SK-N-SH (cell line): ENCODE results near the gene COMT. TPM values are rescaled to one million over a fixed set of nuclear protein-coding genes. Genes with fewer than 3 reads are reported as not detected.

Experiments
- CTCF ChIA-PET: fragments of 300-600, 350-600 bp; formaldehyde crosslinking; extraction: SDS; loops from one replicate; lab custom pipeline; 2021; lab: Yijun Ruan, JAX
- POLR2A ChIA-PET: fragments of 350-600 bp; sonication (Branson Sonifier 250); formaldehyde crosslinking; extraction: SDS; loops from one replicate; lab custom pipeline; 2020; ENCODE audit warnings: antibody characterized with exemption, inconsistent platforms; lab: Yijun Ruan, JAX
- DNase-seq: peaks from one replicate; pipeline ENCODE4 v3.0.0; 2012
- H2AFZ ChIP-seq: fragments of 200-600 bp; sonication (generic); 2 replicates; pipeline ENCODE4 v1.8.1; 2016; ENCODE audit warnings: antibody characterized with exemption, mild to moderate bottlenecking, low read depth
- H3F3A ChIP-seq: fragments of 200-600 bp; sonication (generic); replicated peaks from 2 replicates; pipeline ENCODE3; 2016; ENCODE audit warnings: antibody characterized with exemption, mild to moderate bottlenecking; ENCODE audit not compliant: insufficient read depth
- H3K27ac ChIP-seq, 2 experiments: fragments of 200-500 bp in 1 of 2; fragments of 200-600 bp in 1 of 2; sonication (Bioruptor generic) in 1 of 2; sonication (generic), shearing (Covaris generic) in 1 of 2; 2 replicates each; pipeline versions ENCODE4 v1.5.1 to v1.6.1; 2014 to 2016; ENCODE audit warnings: low read depth in 2 of 2, inconsistent platforms in 1 of 2, low read length in 1 of 2, mild to moderate bottlenecking in 1 of 2, mixed read lengths in 1 of 2
- H3K27me3 ChIP-seq: fragments of 200-600 bp; sonication (generic), shearing (Covaris generic); 2 replicates; pipeline ENCODE4 v1.6.1; 2016; ENCODE audit warnings: mixed run types; ENCODE audit not compliant: insufficient read depth
- H3K36me3 ChIP-seq, 2 experiments: fragments of 200-500 bp in 1 of 2; fragments of 200-600 bp in 1 of 2; sonication (Bioruptor generic) in 1 of 2; sonication (generic) in 1 of 2; replicated peaks in 1 of 2; 2 replicates each; pipeline versions ENCODE3 to v1.5.1; 2014 to 2016; ENCODE audit warnings: low read length in 1 of 2, mild to moderate bottlenecking in 1 of 2; ENCODE audit not compliant: insufficient read depth in 2 of 2, control insufficient read depth in 1 of 2
- H3K4me1 ChIP-seq, 2 experiments: fragments of 200-500 bp in 1 of 2; fragments of 200-600 bp in 1 of 2; sonication (Bioruptor generic) in 1 of 2; sonication (generic), shearing (Covaris generic) in 1 of 2; 2 replicates each; pipeline versions ENCODE4 v1.5.1 to v1.6.1; 2014 to 2016; ENCODE audit warnings: low read depth in 1 of 2, low read length in 1 of 2, mixed run types in 1 of 2; ENCODE audit not compliant: insufficient read depth in 2 of 2, control insufficient read depth in 1 of 2
- H3K4me2 ChIP-seq: fragments of 200-600 bp; sonication (generic), shearing (Covaris generic); 2 replicates; pipeline ENCODE4 v1.6.1; 2017; ENCODE audit warnings: mixed run types
- H3K4me3 ChIP-seq, 2 experiments: fragments of 200-500 bp in 1 of 2; fragments of 200-600 bp in 1 of 2; sonication (Bioruptor generic) in 1 of 2; sonication (generic), shearing (Covaris generic) in 1 of 2; 2 replicates each; pipeline versions ENCODE4 v1.5.1 to v1.8.1; 2014 to 2016; ENCODE audit warnings: low read depth in 2 of 2, inconsistent platforms in 1 of 2, low read length in 1 of 2, mild to moderate bottlenecking in 1 of 2, mixed read lengths in 1 of 2, moderate library complexity in 1 of 2
- H3K79me2 ChIP-seq: fragments of 200-600 bp; sonication (generic); 2 replicates; pipeline ENCODE4 v1.8.1; 2017; ENCODE audit warnings: mild to moderate bottlenecking; ENCODE audit not compliant: insufficient read depth
- H3K9ac ChIP-seq: fragments of 200-600 bp; sonication (generic); 2 replicates; pipeline ENCODE4 v1.6.1; 2017; ENCODE audit warnings: mixed run types
- H3K9me2 ChIP-seq: fragments of 200-600 bp; sonication (generic); 2 replicates; pipeline ENCODE4 v1.6.1; 2017; ENCODE audit warnings: mixed run types
- H3K9me3 ChIP-seq: fragments of 200-600 bp; sonication (generic); 2 replicates; pipeline ENCODE4 v1.6.1; 2017; ENCODE audit warnings: mixed run types, mild to moderate bottlenecking, moderate library complexity
- H4K20me1 ChIP-seq: fragments of 200-600 bp; sonication (generic); 2 replicates; pipeline ENCODE4 v1.6.1; 2017; ENCODE audit warnings: mild to moderate bottlenecking, mixed run types; ENCODE audit not compliant: insufficient read depth
- EZH2phosphoT487 ChIP-seq: fragments of 200-600 bp; sonication (generic); IDR thresholded peaks from 2 replicates; pipeline ENCODE4 v1.6.1; 2017; ENCODE audit warnings: low read depth, mixed run types, mild to moderate bottlenecking, antibody characterized with exemption, moderate library complexity, borderline replicate concordance
- FOSL2 ChIP-seq: IDR thresholded peaks from 2 replicates; pipeline ENCODE4 v1.4.0; 2012; ENCODE audit warnings: low read depth, mild to moderate bottlenecking, moderate library complexity, borderline replicate concordance
- NFIC ChIP-seq: IDR thresholded peaks from 2 replicates; pipeline ENCODE4 v1.4.0; 2012; ENCODE audit warnings: borderline replicate concordance
- RCOR1 ChIP-seq: fragments of 150-350 bp; IDR thresholded peaks from 2 replicates; pipeline ENCODE4 v1.6.1; 2017; ENCODE audit warnings: antibody characterized with exemption, low read length
- RFX5 ChIP-seq: IDR thresholded peaks from 2 replicates; pipeline ENCODE4 v1.6.1; 2012; ENCODE audit warnings: mild to moderate bottlenecking, improper control_type of control experiment, low read length
- TAF1 ChIP-seq: IDR thresholded peaks from 2 replicates; pipeline ENCODE4 v1.6.1; 2012; ENCODE audit warnings: low read depth, mild to moderate bottlenecking, low read length, moderate library complexity, borderline replicate concordance
- TEAD4 ChIP-seq: IDR thresholded peaks from 2 replicates; pipeline ENCODE4 v1.4.0; 2012; ENCODE audit warnings: mild to moderate bottlenecking, borderline replicate concordance; ENCODE audit not compliant: insufficient read depth
- YY1 ChIP-seq: IDR thresholded peaks from 2 replicates; pipeline ENCODE4 v1.4.0; 2012; ENCODE audit warnings: low read depth, mild to moderate bottlenecking
- WGBS: methylation state at CpG from one replicate; pipeline ENCODE4 v1.1.6; 2017; ENCODE audit warnings: low lambda C conversion rate; 5-methylcytosine and 5-hydroxymethylcytosine counted together
- polyA plus RNA-seq, 3 experiments: library from polyadenylated mRNA; depleted of rRNA; stranded (reverse); fragments of >200 nt; gene quantifications; 2 replicates each; pipeline ENCODE4 v1.2.3, GENCODE V29; 2012
- TF ChIP-seq, protein P1 (sequence below): fragments of 150-350 bp; IDR thresholded peaks from 2 replicates; pipeline ENCODE4 v1.6.1; 2016; ENCODE audit warnings: mild to moderate bottlenecking, low read depth, low read length
- TF ChIP-seq, protein P2 (sequence below): IDR thresholded peaks from 2 replicates; pipeline ENCODE4; 2012
- TF ChIP-seq, protein P3 (sequence below): IDR thresholded peaks from 2 replicates; pipeline ENCODE4 v1.4.0; 2012; ENCODE audit warnings: low read depth
- TF ChIP-seq, protein P4 (sequence below): IDR thresholded peaks from 2 replicates; pipeline ENCODE4 v1.4.0; 2012; ENCODE audit warnings: low read depth, borderline replicate concordance

The COMT gene
- polyA plus RNA-seq, 1 of the 3 experiments (the other 2 are of a cell fraction) = 343 TPM

DNA sequence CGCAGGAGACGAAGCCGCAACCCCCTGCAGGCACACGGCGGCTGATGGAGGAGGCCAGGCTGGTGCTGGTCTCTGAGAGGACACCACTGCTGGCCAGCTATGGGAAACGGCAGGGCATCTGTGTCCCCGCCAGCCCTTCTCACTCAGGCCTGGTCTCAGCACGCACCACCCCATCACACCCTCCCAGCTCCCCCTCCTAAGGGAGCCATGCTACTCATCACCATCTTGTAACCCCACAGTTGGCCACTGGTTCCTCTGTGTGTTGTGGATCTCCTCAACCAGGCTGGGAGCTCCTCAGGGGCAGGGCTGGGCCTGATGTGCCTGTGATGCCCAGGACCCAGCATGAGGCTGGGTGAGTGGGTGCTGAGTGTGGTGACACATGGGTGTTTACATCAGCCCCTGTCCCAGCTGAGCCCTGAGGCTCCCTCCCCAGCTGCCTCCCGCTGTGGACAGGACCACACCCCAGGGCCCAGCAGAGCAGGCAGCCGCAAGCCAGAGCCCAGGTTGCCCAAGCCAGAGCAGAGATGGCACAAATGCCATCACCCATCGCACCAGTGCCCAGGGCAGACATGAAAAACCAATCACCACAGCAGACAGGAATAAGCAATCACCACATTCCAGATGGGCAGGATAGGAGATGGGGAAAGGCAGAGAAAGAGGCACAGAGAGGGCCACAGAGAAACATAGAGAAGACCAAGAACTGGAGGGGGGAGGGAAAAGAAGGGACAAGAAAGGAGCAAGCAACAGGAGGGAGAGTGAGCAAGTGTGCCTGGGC, 66.8 kb downstream of the COMT start:
- Histone ChIP-seq H3K9me3 (peaks cover 15% of the 10 kb centered on the region; the same call in 1 of the 2 replicates), H3K4me2 (no peak overlapping the region), H2AFZ (no peak overlapping the region), H3K79me2 (no peaks in the 10 kb centered on the region), H3K27ac (peak overlapping the region in 1 of 2 experiments; percentile 99; a peak in 2 of 4 replicates), H3K9ac (no peak overlapping the region), H3K4me1 (peaks cover 0 to 65% of the 10 kb centered on the region in 2 experiments; a peak in 2 of 4 replicates), H3K27me3 (no peaks in the 10 kb centered on the region), H4K20me1 (no peaks in the 10 kb centered on the region), H3F3A (no peaks in the 10 kb centered on the region), H3K9me2 (no peaks in the 10 kb centered on the region), H3K36me3 (peaks cover 0 to 10% of the 10 kb centered on the region in 2 experiments), H3K4me3 (no peak overlapping the region)
- ChIA-PET CTCF (interaction anchor here (1.5 to 8.9 kb wide), 5 partner anchors 11 to 40 kb away, joined by 3 to 501 read pairs (median 70); partner anchors contain the start of gene TANGO2), POLR2A (interaction anchor here (1.3 to 2.6 kb wide), 3 partner anchors 10 to 22 kb away, joined by 6 to 10 read pairs (median 9); no protein-coding TSS in a partner anchor)
- DNase-seq = peak; percentile 53
- WGBS = 92% methylated on average over 6 of the region's 11 CpGs
- TF ChIP-seq RFX5 = no peak
- no peak for TF ChIP-seq YY1
- TF ChIP-seq TEAD4 = no peak
- TF ChIP-seq EZH2phosphoT487 = no peak
- TF ChIP-seq, protein P1, sequence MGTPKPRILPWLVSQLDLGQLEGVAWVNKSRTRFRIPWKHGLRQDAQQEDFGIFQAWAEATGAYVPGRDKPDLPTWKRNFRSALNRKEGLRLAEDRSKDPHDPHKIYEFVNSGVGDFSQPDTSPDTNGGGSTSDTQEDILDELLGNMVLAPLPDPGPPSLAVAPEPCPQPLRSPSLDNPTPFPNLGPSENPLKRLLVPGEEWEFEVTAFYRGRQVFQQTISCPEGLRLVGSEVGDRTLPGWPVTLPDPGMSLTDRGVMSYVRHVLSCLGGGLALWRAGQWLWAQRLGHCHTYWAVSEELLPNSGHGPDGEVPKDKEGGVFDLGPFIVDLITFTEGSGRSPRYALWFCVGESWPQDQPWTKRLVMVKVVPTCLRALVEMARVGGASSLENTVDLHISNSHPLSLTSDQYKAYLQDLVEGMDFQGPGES = no peak
- TF ChIP-seq, protein P2, sequence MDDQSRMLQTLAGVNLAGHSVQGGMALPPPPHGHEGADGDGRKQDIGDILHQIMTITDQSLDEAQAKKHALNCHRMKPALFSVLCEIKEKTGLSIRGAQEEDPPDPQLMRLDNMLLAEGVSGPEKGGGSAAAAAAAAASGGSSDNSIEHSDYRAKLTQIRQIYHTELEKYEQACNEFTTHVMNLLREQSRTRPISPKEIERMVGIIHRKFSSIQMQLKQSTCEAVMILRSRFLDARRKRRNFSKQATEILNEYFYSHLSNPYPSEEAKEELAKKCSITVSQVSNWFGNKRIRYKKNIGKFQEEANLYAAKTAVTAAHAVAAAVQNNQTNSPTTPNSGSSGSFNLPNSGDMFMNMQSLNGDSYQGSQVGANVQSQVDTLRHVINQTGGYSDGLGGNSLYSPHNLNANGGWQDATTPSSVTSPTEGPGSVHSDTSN = no peak
- TF ChIP-seq NFIC = no peak
- TF ChIP-seq, protein P3, sequence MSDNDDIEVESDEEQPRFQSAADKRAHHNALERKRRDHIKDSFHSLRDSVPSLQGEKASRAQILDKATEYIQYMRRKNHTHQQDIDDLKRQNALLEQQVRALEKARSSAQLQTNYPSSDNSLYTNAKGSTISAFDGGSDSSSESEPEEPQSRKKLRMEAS = no peak
- TF ChIP-seq, protein P4, sequence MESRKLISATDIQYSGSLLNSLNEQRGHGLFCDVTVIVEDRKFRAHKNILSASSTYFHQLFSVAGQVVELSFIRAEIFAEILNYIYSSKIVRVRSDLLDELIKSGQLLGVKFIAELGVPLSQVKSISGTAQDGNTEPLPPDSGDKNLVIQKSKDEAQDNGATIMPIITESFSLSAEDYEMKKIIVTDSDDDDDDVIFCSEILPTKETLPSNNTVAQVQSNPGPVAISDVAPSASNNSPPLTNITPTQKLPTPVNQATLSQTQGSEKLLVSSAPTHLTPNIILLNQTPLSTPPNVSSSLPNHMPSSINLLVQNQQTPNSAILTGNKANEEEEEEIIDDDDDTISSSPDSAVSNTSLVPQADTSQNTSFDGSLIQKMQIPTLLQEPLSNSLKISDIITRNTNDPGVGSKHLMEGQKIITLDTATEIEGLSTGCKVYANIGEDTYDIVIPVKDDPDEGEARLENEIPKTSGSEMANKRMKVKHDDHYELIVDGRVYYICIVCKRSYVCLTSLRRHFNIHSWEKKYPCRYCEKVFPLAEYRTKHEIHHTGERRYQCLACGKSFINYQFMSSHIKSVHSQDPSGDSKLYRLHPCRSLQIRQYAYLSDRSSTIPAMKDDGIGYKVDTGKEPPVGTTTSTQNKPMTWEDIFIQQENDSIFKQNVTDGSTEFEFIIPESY = no peak
- TF ChIP-seq FOSL2 = no peak
- no peak; the same call in 1 of the 2 replicates for TF ChIP-seq RCOR1
- no peak for TF ChIP-seq TAF1
